Measurements from ENCODE around the gene KMT2C. TPM values are rescaled to one million over a fixed set of nuclear protein-coding genes. Genes with fewer than 3 reads are reported as not detected.
"Not testable (repeated sequence)": the region's sequence is repeated elsewhere in the genome, so short reads cannot be mapped to it uniquely, and the experiment has no call there.

KMT2C gene
- total and polyA plus RNA-seq, 2 of the 8 experiments (the other 6 are each of a cell fraction or from before 2014, with no cell fraction given), result 9.1 to 40.8 TPM

GRCh38 chr7:152432735-152433134 is 3.1 kb downstream of the KMT2C start:
- peaks cover 6 to 69% of the 10 kb centered on the region in 2 experiments for H3K79me2 ChIP-seq (ENCODE audit: control insufficient read depth in 1 of 2, insufficient read depth in 2 of 2, low read length in 2 of 2)
- H2AK5ac ChIP-seq (ENCODE audit: low read depth, low read length); H4K5ac ChIP-seq (ENCODE audit: insufficient read length, low read depth, low read length); POLR2A ChIA-PET (ENCODE audit: partially characterized antibody); H2BK120ac ChIP-seq (replicated peaks; ENCODE audit: low read depth, low read length); H2BK12ac ChIP-seq (ENCODE audit: low read depth, low read length); H3K9me3 ChIP-seq (ENCODE audit: insufficient read depth in 2 of 2, low read depth in 1 of 2, low read length in 1 of 2); H3K18ac ChIP-seq (ENCODE audit: extremely low read depth, low read length); H4K91ac ChIP-seq (replicated peaks; ENCODE audit: insufficient read length, low read length); H2BK5ac ChIP-seq (ENCODE audit: low read depth, low read length); H3K14ac ChIP-seq (ENCODE audit: insufficient read length); H3K9ac ChIP-seq (replicated peaks in 1 of 4; ENCODE audit: extremely low read depth in 1 of 4, low read depth in 3 of 4, low read length in 3 of 4); H3K79me1 ChIP-seq (ENCODE audit: low read depth, low read length); H3K27ac ChIP-seq (ENCODE audit: low read depth, low read length); H3K4me2 ChIP-seq (ENCODE audit: insufficient read depth in 1 of 2, low read depth in 2 of 2, low read length in 2 of 2); H4K20me1 ChIP-seq (replicated peaks in 1 of 2; ENCODE audit: control insufficient read depth in 1 of 2, insufficient read depth in 2 of 2, low read length in 2 of 2); H2BK15ac ChIP-seq (ENCODE audit: low read length); H2BK20ac ChIP-seq (ENCODE audit: low read length); H2AFZ ChIP-seq (ENCODE audit: low read length); H3K23ac ChIP-seq (ENCODE audit: insufficient read length); H3K4me1 ChIP-seq (replicated peaks in 1 of 4; ENCODE audit: control insufficient read depth in 3 of 4, insufficient read depth in 4 of 4, low read length in 3 of 4); H3K4me3 ChIP-seq (ENCODE audit: extremely low read depth in 1 of 4, insufficient read depth in 2 of 4, low read depth in 3 of 4, low read length in 4 of 4); H3K4ac ChIP-seq (replicated peaks; ENCODE audit: insufficient read length, low read depth, low read length); H3K36me3 ChIP-seq (ENCODE audit: control insufficient read depth in 2 of 4, insufficient read depth in 4 of 4, low read length in 3 of 4); FAIRE-seq; DNase-seq (ENCODE audit: low read depth in 1 of 2, low spot score in 2 of 2); H3K27me3 ChIP-seq (replicated peaks in 1 of 4; ENCODE audit: control insufficient read depth in 3 of 4, extremely low read depth in 1 of 4, insufficient read depth in 3 of 4, low read length in 3 of 4); H3K56ac ChIP-seq (replicated peaks; ENCODE audit: insufficient read length, low read depth, low read length); H4K8ac ChIP-seq (ENCODE audit: extremely low read depth, insufficient read depth, low read length); H3K23me2 ChIP-seq (ENCODE audit: low read depth, low read length): not testable (repeated sequence)
- 80% methylated on average over 8 of the region's 10 CpGs; no CpG with 5 or more reads in 1 of the 2 experiments for WGBS, 2 experiments (ENCODE audit: extremely low coverage in 1 of 2, insufficient coverage in 1 of 2, insufficient read length in 1 of 2, insufficient replicate concordance in 2 of 2, low coverage in 1 of 2, low lambda C conversion rate in 2 of 2, missing lambda C conversion rate in 1 of 2)
- CTCF ChIA-PET (ENCODE audit: partially characterized antibody), result interaction anchor here (2.4 kb wide), 1 partner anchor 91 kb away, joined by 6 read pairs; no protein-coding TSS in a partner anchor

Data from H1 (cell line).